ENCODE data around the gene DTX1. TPM values are rescaled to one million over a fixed set of nuclear protein-coding genes. Genes with fewer than 3 reads are reported as not detected.

DTX1 gene
- total RNA-seq, 1 donor from 2014 or later = 0.16 TPM

GRCh38 chr12:113096675-113097461, 40.3 kb downstream of the DTX1 start:
- Mint-ChIP-seq H3K4me1 (ENCODE audit: low read depth) (peaks cover 2% of the 10 kb centered on the region), H3K27ac (no peak overlapping the region), H3K36me3 (ENCODE audit: low read depth) (no peaks in the 10 kb centered on the region), H3K9me3 (no peaks in the 10 kb centered on the region), H3K27me3 (ENCODE audit: low read depth) (no peaks in the 10 kb centered on the region), H3K4me3 (ENCODE audit: low read depth) (no peak overlapping the region)
- intact Hi-C loops (cut with micrococcal nuclease) = loop anchor here (5.0 kb wide), 1 partner anchor 55 kb away; no protein-coding TSS in a partner anchor
- no peak for DNase-seq (ENCODE audit: low spot score)

DNA sequence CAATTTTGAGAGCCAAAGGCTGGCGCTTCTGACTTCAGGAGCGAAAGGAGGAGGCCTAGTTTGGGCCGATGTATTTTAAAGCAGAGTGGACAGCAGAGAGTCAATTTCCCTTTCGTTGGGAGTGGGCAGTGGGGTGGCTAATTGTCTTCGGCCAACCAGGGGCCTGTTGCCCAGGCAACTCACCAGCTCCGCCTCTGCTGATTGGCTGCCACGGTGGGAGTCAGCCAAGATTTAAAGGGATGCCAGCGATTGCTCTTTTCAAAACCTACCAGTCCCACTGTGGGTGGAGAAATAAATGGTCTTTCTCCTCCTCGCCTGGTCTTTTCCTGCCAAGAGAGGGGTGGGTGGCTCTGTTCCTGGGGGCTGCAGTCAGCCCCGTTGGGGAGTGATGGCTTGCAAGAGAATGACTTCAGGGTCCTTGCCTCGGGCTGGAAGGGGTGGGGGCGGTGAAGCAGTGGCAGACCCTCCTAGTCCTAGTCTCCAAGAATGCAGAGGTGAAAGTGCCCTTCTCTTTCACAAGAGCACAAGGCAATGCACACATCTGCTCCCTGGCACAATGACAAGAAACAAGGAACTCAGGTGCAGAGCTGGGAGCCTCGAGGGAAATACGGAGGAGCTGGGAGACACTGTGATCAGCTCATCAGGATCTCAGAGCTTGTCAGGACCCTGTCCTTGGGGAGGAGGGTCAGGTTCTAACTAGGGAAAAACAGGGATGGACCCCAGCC, 41.3 kb downstream of the DTX1 start:
- Mint-ChIP-seq H3K4me1 (ENCODE audit: low read depth) (peaks cover 2% of the 10 kb centered on the region), H3K27ac (no peak overlapping the region), H3K36me3 (ENCODE audit: low read depth) (no peaks in the 10 kb centered on the region), H3K9me3 (no peaks in the 10 kb centered on the region), H3K4me3 (ENCODE audit: low read depth) (no peak overlapping the region), H3K27me3 (ENCODE audit: low read depth) (no peaks in the 10 kb centered on the region)
- DNase-seq (ENCODE audit: low spot score) = no peak
- intact Hi-C loops (cut with micrococcal nuclease) = loop anchor here (2.0 to 5.0 kb wide), 2 partner anchors 49 to 54 kb away; no protein-coding TSS in a partner anchor

- no peak overlapping the region for H3K27ac Mint-ChIP-seq
- H3K9me3 Mint-ChIP-seq = no peaks in the 10 kb centered on the region
- peaks cover 2% of the 10 kb centered on the region for H3K4me1 Mint-ChIP-seq (ENCODE audit: low read depth)
- DNase-seq (ENCODE audit: low spot score) = peak; percentile 32
- intact Hi-C loops (cut with micrococcal nuclease) = loop anchor here (2.0 to 5.0 kb wide), 2 partner anchors 50 to 54 kb away; no protein-coding TSS in a partner anchor
- H3K36me3 Mint-ChIP-seq (ENCODE audit: low read depth) = no peaks in the 10 kb centered on the region
- no peak overlapping the region for H3K4me3 Mint-ChIP-seq (ENCODE audit: low read depth)
- H3K27me3 Mint-ChIP-seq (ENCODE audit: low read depth) = no peaks in the 10 kb centered on the region
These were observed 42.0 kb downstream of the DTX1 start for GRCh38 chr12:113098441-113099028.

GRCh38 chr12:113099364-113099763, 42.8 kb downstream of the DTX1 start:
- DNase-seq (ENCODE audit: low spot score) = no peak
- intact Hi-C loops (cut with micrococcal nuclease) = loop anchor here (2.0 to 5.0 kb wide), 2 partner anchors 51 to 53 kb away; no protein-coding TSS in a partner anchor
- Mint-ChIP-seq H3K4me3 (ENCODE audit: low read depth) (no peak overlapping the region), H3K36me3 (ENCODE audit: low read depth) (no peaks in the 10 kb centered on the region), H3K4me1 (ENCODE audit: low read depth) (peaks cover 2% of the 10 kb centered on the region), H3K9me3 (no peaks in the 10 kb centered on the region), H3K27me3 (ENCODE audit: low read depth) (no peaks in the 10 kb centered on the region), H3K27ac (no peak overlapping the region)

GRCh38 chr12:113099764-113100163, 43.2 kb downstream of the DTX1 start:
- intact Hi-C loops (cut with micrococcal nuclease) = loop anchor here (2.0 to 5.0 kb wide), 2 partner anchors 51 to 53 kb away; no protein-coding TSS in a partner anchor
- no peaks in the 10 kb centered on the region for H3K9me3 Mint-ChIP-seq
- H3K27ac Mint-ChIP-seq = no peak overlapping the region
- no peaks in the 10 kb centered on the region for H3K36me3 Mint-ChIP-seq (ENCODE audit: low read depth)
- H3K27me3 Mint-ChIP-seq (ENCODE audit: low read depth) = no peaks in the 10 kb centered on the region
- no peak overlapping the region for H3K4me3 Mint-ChIP-seq (ENCODE audit: low read depth)
- H3K4me1 Mint-ChIP-seq (ENCODE audit: low read depth) = peaks cover 2% of the 10 kb centered on the region
- no peak for DNase-seq (ENCODE audit: low spot score)

GRCh38 chr12:113101751-113102150, 45.2 kb downstream of the DTX1 start:
- intact Hi-C loops (cut with micrococcal nuclease) = no loop called here

GRCh38 chr12:113102811-113103210, 46.3 kb downstream of the DTX1 start:
- Mint-ChIP-seq H3K4me3 (ENCODE audit: low read depth) (no peak overlapping the region), H3K4me1 (ENCODE audit: low read depth) (peaks cover 2% of the 10 kb centered on the region), H3K9me3 (no peaks in the 10 kb centered on the region), H3K36me3 (ENCODE audit: low read depth) (no peaks in the 10 kb centered on the region), H3K27ac (no peak overlapping the region), H3K27me3 (ENCODE audit: low read depth) (no peaks in the 10 kb centered on the region)
- no peak for DNase-seq (ENCODE audit: low spot score)
- intact Hi-C loops (cut with micrococcal nuclease) = no loop called here

More at GRCh38 chr12:113101751-113102150, 45.2 kb downstream of the DTX1 start:
- Mint-ChIP-seq H3K27me3 (ENCODE audit: low read depth) (no peaks in the 10 kb centered on the region), H3K9me3 (no peaks in the 10 kb centered on the region), H3K36me3 (ENCODE audit: low read depth) (no peaks in the 10 kb centered on the region), H3K27ac (no peak overlapping the region), H3K4me3 (ENCODE audit: low read depth) (no peak overlapping the region), H3K4me1 (ENCODE audit: low read depth) (peaks cover 2% of the 10 kb centered on the region)
- no peak for DNase-seq (ENCODE audit: low spot score)

- H3K36me3 Mint-ChIP-seq (ENCODE audit: low read depth) = no peaks in the 10 kb centered on the region
- intact Hi-C loops (cut with micrococcal nuclease) = no loop called here
- no peaks in the 10 kb centered on the region for H3K4me1 Mint-ChIP-seq (ENCODE audit: low read depth)
- no peak overlapping the region for H3K27ac Mint-ChIP-seq
- peak overlapping the region; percentile 57 for H3K4me3 Mint-ChIP-seq (ENCODE audit: low read depth)
- peak; percentile 36 for DNase-seq (ENCODE audit: low spot score)
- no peaks in the 10 kb centered on the region for H3K27me3 Mint-ChIP-seq (ENCODE audit: low read depth)
- no peaks in the 10 kb centered on the region for H3K9me3 Mint-ChIP-seq
These were observed 47.4 kb downstream of the DTX1 start for GRCh38 chr12:113103756-113104450.

DNA sequence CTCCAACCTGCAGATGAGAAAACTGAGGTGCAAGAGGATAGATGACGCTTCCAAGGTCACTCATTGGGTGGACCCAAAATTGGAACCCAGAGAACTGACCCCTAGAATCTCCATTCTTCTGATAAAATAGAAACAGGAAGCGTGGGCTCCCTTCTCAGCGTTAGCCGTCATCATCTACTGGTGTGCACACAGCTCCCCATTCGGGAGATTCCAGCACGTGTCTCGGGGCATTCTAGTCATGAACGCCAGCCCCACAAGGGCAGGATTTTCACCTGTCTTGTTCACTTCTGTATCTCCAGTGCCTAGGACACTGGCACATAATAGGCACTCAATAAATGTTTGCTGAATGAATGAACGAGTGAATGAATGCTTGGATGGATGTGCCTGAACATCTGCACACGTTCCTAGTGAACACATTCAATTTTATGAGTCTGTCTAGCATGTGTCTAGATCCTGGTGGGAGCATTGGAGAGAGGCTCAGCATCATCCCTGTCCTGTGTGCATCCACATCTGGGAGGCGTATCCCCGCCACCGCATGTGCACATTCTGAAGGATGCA, 48.5 kb downstream of the DTX1 start:
- Mint-ChIP-seq H3K4me3 (ENCODE audit: low read depth) (no peak overlapping the region), H3K9me3 (no peaks in the 10 kb centered on the region), H3K36me3 (ENCODE audit: low read depth) (no peaks in the 10 kb centered on the region), H3K27me3 (ENCODE audit: low read depth) (no peaks in the 10 kb centered on the region), H3K27ac (no peak overlapping the region), H3K4me1 (ENCODE audit: low read depth) (no peaks in the 10 kb centered on the region)
- intact Hi-C loops (cut with micrococcal nuclease) = no loop called here
- DNase-seq (ENCODE audit: low spot score) = no peak

DNA sequence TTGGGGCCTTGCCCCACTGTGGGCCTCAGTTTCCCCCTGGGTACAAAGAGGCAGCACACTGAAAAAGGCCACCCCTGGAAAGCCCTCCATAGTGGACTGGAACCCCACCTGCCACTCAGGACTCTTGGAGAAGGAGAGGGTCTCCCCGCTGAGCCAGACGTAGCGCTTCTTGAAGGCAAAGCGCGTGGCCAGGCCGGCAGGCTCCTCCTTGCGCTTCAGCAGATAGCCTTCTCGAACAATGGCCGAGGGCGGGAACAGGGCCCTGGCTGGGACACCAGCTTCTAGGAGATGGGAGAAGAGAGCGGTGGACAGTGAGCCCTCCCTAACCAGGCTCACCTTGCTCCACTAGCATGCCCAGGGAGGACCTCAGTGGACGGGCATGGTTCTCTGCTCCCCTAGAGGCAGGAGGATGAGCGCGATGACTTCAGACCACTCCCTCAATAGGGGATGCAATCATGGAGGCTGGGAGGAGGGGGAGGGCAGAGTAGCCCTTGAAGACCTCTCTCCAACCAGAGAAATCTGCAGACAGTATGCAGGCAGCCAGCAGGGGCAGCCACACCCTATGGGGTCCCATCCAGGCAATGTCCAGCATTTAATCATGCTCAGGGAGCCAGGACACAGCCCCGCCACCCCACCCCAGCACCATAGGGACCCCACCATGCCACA, 49.2 kb downstream of the DTX1 start:
- Mint-ChIP-seq H3K4me3 (ENCODE audit: low read depth) (no peak overlapping the region), H3K36me3 (ENCODE audit: low read depth) (no peaks in the 10 kb centered on the region), H3K27me3 (ENCODE audit: low read depth) (no peaks in the 10 kb centered on the region), H3K9me3 (no peaks in the 10 kb centered on the region), H3K4me1 (ENCODE audit: low read depth) (no peaks in the 10 kb centered on the region), H3K27ac (no peak overlapping the region)
- DNase-seq (ENCODE audit: low spot score) = no peak
- intact Hi-C loops (cut with micrococcal nuclease) = no loop called here

DNA sequence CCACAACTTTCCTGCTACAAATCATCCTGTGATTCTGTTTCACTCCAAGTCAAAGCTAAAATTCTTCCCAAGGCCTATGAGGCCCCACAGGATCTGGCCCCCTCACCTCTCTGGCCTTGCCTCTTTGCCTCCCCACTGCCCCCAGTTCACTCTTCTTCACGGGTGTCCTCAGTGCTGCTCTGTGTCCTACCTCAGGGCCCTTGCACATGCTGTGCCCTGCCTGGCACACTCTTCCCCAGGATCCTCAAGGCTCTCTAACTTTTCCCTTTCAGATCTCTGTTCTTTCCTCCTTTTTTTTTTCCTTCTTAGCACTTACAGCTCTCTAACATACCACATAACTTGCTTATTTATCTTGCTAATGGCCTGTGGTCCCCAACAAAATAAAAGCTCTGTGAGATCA, 49.8 kb downstream of the DTX1 start:
- H3K27ac Mint-ChIP-seq = no peak overlapping the region
- intact Hi-C loops (cut with micrococcal nuclease) = no loop called here
- DNase-seq (ENCODE audit: low spot score) = no peak
- H3K27me3 Mint-ChIP-seq (ENCODE audit: low read depth) = no peaks in the 10 kb centered on the region
- H3K9me3 Mint-ChIP-seq = no peaks in the 10 kb centered on the region
- no peaks in the 10 kb centered on the region for H3K36me3 Mint-ChIP-seq (ENCODE audit: low read depth)
- no peaks in the 10 kb centered on the region for H3K4me1 Mint-ChIP-seq (ENCODE audit: low read depth)
- H3K4me3 Mint-ChIP-seq (ENCODE audit: low read depth) = no peak overlapping the region

DNA sequence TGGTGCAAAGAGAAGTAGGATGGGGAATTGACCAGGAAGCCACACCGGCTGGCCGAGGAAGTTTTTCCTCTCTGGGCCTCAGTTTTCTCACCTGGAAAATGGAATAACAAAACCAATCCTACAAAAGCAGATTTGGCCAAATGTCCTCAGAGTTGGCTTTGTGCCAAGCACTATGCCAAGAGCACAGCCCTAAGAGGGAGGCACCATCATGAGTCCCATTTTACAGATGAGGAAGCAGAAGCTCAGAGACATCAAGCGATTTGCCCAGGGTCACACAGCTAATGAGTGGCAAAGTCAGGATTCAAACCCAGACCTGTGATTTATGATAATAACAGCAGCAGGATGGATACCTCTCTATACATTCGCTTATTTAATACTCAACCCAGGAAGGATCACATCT, 51.8 kb downstream of the DTX1 start:
- no peak overlapping the region for H3K27ac Mint-ChIP-seq
- no peaks in the 10 kb centered on the region for H3K36me3 Mint-ChIP-seq (ENCODE audit: low read depth)
- intact Hi-C loops (cut with micrococcal nuclease) = no loop called here
- no peaks in the 10 kb centered on the region for H3K9me3 Mint-ChIP-seq
- no peaks in the 10 kb centered on the region for H3K4me1 Mint-ChIP-seq (ENCODE audit: low read depth)
- H3K27me3 Mint-ChIP-seq (ENCODE audit: low read depth) = no peaks in the 10 kb centered on the region
- H3K4me3 Mint-ChIP-seq (ENCODE audit: low read depth) = no peak overlapping the region
- no peak for DNase-seq (ENCODE audit: low spot score)

All from activated T-helper 2 cell treated with anti-CD3 and anti-CD28 coated beads, Interferon-gamma antibody, Interleukin-2, Interleukin-4, amounts not matched to agents 10 μg/mL and 5 μg/mL and 100 μg/mL, durations not matched to agents 14 hours and 24 hours and 36 hours (primary cell).